CD4-positive, alpha-beta memory T cell (primary cell): ENCODE measurements around the gene SNX13. TPM values are rescaled to one million over a fixed set of nuclear protein-coding genes. Genes with fewer than 3 reads are reported as not detected.
A peak's percentile ranks its signal among the peaks of the same experiment; 100 is the strongest.

Experiments used
- CTCF ChIA-PET: fragments of 350-600 bp; sonication (Branson Sonifier 250); formaldehyde crosslinking; loops from one replicate; lab custom pipeline; 2021; ENCODE audit warnings: inconsistent platforms; ENCODE audit not compliant: partially characterized antibody; lab: Charles Lee
- POLR2A ChIA-PET: fragments of 350-600 bp; sonication (Branson Sonifier 250); formaldehyde crosslinking; loops from one replicate; lab custom pipeline; 2021; ENCODE audit not compliant: partially characterized antibody; lab: Charles Lee
- DNase-seq, 5 donors: peaks; one replicate each; pipeline versions ENCODE4 v3.0.0 to v3.0.0-alpha.2; 2020 to 2022; ENCODE audit warnings: mixed read lengths in 1 of 5
- H3K27ac ChIP-seq: one replicate; pipeline ENCODE4 v1.7.0; 2013; ENCODE audit warnings: low read depth, low read length
- H3K27me3 ChIP-seq: 2 replicates; pipeline ENCODE4 v1.7.0; 2013; ENCODE audit warnings: mild to moderate bottlenecking, low read length, moderate library complexity; ENCODE audit not compliant: insufficient read depth
- H3K36me3 ChIP-seq: 2 replicates; pipeline ENCODE4 v1.7.0; 2013; ENCODE audit warnings: mild to moderate bottlenecking, low read length, moderate library complexity; ENCODE audit not compliant: insufficient read depth
- H3K4me1 ChIP-seq: 2 replicates; pipeline ENCODE4 v1.7.0; 2013; ENCODE audit warnings: mild to moderate bottlenecking, low read length, moderate library complexity; ENCODE audit not compliant: insufficient read depth
- H3K4me3 ChIP-seq, 2 donors: one replicate each; pipeline ENCODE4 v1.7.0; 2013; ENCODE audit warnings: low read length in 2 of 2, mild to moderate bottlenecking in 1 of 2
- H3K9me3 ChIP-seq, 2 donors: one replicate each; pipeline ENCODE4 v1.7.0; 2013; ENCODE audit warnings: low read length in 2 of 2, control low read depth in 1 of 2; ENCODE audit not compliant: control insufficient read depth in 1 of 2
- H3K27ac Mint-ChIP-seq, 7 donors: one replicate each; pipeline ENCODE4 v1.8.0; 2020 to 2021; ENCODE audit warnings: mixed read lengths in 7 of 7, mild to moderate bottlenecking in 6 of 7, inconsistent platforms in 3 of 7, moderate library complexity in 3 of 7
- H3K27me3 Mint-ChIP-seq, 2 donors: one replicate each; pipeline ENCODE4 v1.8.0; 2020 to 2021; ENCODE audit warnings: mixed read lengths in 2 of 2
- H3K36me3 Mint-ChIP-seq, 2 donors: one replicate each; pipeline ENCODE4 v1.8.0; 2020 to 2021; ENCODE audit warnings: mixed read lengths in 2 of 2, inconsistent platforms in 1 of 2, mild to moderate bottlenecking in 1 of 2
- H3K4me1 Mint-ChIP-seq, 4 donors: one replicate each; pipeline ENCODE4 v1.8.0; 2020 to 2021; ENCODE audit warnings: mixed read lengths in 4 of 4, mild to moderate bottlenecking in 1 of 4
- H3K4me3 Mint-ChIP-seq, 8 donors: one replicate each; pipeline ENCODE4 v1.8.0; 2020 to 2021; ENCODE audit warnings: mixed read lengths in 8 of 8, mild to moderate bottlenecking in 7 of 8, moderate library complexity in 6 of 8, inconsistent platforms in 3 of 8
- H3K9me3 Mint-ChIP-seq, 8 donors: one replicate each; pipeline ENCODE4 v1.8.0; 2020 to 2021; ENCODE audit warnings: mixed read lengths in 8 of 8, mild to moderate bottlenecking in 5 of 8, inconsistent platforms in 3 of 8, moderate library complexity in 1 of 8
- intact Hi-C: fragments of 100-400 bp; cut with micrococcal nuclease; formaldehyde crosslinking; loops from one replicate; pipeline ENCODE4 v1.15.1; 2023
- polyA plus RNA-seq, 2 donors: library from polyadenylated mRNA; unstranded; fragments of 300-500 nt; fragmentation: Illumina TruSeq; gene quantifications; one replicate each; pipeline ENCODE4 v1.2.3, GENCODE V29; 2021
- total RNA-seq, 2 experiments: library from RNA; stranded (reverse); gene quantifications; one replicate each; pipeline ENCODE4 v1.2.3, GENCODE V29; 2021

Gene SNX13
- total and polyA plus RNA-seq, 4 experiments from 2014 or later = 10.1 to 36.0 (median 24.2) TPM

DNA sequence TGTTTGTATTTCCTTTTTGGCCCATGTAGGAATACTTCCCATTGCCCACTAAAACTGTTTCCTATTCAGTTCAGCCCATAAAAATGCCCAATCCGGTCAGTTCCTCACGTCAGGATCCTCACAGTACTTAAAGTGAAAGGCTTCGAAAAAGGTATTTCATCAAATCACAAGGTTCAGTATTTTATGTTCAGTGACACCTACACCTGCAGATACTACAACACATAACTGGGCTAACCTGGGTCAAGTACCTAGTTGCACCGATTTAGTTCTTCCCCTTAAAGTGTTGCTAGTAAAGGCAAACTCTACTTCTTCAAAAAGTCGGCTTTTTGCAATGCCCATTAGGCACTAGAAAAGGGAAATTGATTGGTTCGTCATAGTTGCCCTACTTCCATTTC is 1.1 kb downstream of the SNX13 start:
- DNase-seq = peak in 3 of 5 donors; percentile 6 to 10 (median 8)
- Histone ChIP-seq H3K9me3 (no peaks in the 10 kb centered on the region), H3K4me3 (peak overlapping the region; percentile 82 to 85), H3K27me3 (no peaks in the 10 kb centered on the region), H3K4me1 (peaks cover 49% of the 10 kb centered on the region), H3K27ac (peak overlapping the region; percentile 90), H3K36me3 (no peaks in the 10 kb centered on the region)
- Mint-ChIP-seq H3K9me3 (no peaks in the 10 kb centered on the region), H3K27ac (peak overlapping the region; percentile 89 to 99 (median 99)), H3K36me3 (peaks cover 4 to 18% of the 10 kb centered on the region in 2 donors), H3K4me3 (peak overlapping the region; percentile 89 to 99 (median 97)), H3K27me3 (no peaks in the 10 kb centered on the region), H3K4me1 (peaks cover 38 to 70% (median 53%) of the 10 kb centered on the region in 4 donors)
- POLR2A ChIA-PET = interaction anchor here (0.8 to 2.6 kb wide), 3 partner anchors 8 to 14 kb away, joined by 3 to 9 read pairs (median 3); no protein-coding TSS in a partner anchor
- intact Hi-C loops = no loop called here
- CTCF ChIA-PET = no interaction called here

DNA sequence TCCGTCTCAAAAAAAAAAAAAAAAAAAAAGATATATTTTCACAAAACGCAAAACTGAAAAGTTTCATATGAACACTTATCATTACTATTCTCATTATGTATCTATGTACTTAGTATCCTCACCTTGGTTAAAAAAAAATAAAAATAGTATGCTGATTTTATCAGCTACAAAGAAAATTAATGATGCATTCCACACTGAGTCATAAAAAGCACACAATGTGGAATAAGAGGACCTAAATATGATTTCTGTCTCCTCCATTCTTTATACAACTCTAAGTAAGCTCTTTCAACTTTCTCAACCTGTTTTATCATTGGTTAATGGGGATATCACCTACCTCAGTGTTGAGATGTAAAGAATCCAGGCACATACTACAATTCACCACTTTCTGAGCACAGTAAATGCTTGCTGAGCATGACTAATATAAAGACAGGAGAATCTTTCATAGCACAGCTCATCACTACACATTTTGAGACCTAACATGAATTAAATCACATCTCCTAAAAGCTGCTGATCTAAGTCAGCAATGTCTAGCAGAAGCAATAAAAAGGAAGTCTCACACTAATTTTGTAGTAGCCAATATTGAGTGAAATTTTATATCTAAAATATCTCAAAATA is 2.7 kb downstream of the SNX13 start:
- DNase-seq = no peak
- peak overlapping the region in 6 of 8 donors; percentile 89 to 99 (median 97) for H3K4me3 Mint-ChIP-seq

DNA sequence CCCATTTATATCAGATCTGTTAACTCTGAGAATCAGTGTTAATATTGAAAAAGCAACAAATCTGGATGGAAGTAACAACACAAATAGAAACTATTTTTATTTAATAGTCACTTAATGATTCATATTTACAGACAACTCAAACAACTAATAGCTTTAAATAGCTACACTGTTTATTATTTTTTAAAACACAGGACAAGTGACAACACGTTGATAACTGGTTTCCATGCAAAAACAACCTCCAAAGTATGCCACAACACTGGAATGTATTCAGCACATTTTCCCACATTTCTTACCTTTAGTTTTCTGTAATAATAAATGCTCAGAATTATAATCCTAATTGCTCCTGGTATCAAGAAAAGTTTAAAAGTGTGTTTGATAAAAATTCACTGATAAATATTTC is 4.0 kb downstream of the SNX13 start:
- Mint-ChIP-seq H3K4me1 (peaks cover 47 to 82% (median 66%) of the 10 kb centered on the region in 4 donors), H3K4me3 (peak overlapping the region in 2 of 8 donors; percentile 12 to 26), H3K27me3 (no peaks in the 10 kb centered on the region), H3K27ac (peak overlapping the region in 1 of 7 donors; percentile 36), H3K36me3 (peaks cover 4 to 22% of the 10 kb centered on the region in 2 donors), H3K9me3 (no peaks in the 10 kb centered on the region)
- Histone ChIP-seq H3K4me3 (no peak overlapping the region), H3K36me3 (no peaks in the 10 kb centered on the region), H3K4me1 (peaks cover 70% of the 10 kb centered on the region), H3K27ac (no peak overlapping the region), H3K9me3 (no peaks in the 10 kb centered on the region), H3K27me3 (no peaks in the 10 kb centered on the region)
- intact Hi-C loops = no loop called here
- ChIA-PET POLR2A (no interaction called here), CTCF (no interaction called here)
- no peak for DNase-seq

More for the DNA sequence above, 2.7 kb downstream of the SNX13 start:
- Histone ChIP-seq H3K9me3 (no peaks in the 10 kb centered on the region), H3K36me3 (no peaks in the 10 kb centered on the region), H3K4me1 (peaks cover 62% of the 10 kb centered on the region), H3K27me3 (no peaks in the 10 kb centered on the region), H3K4me3 (no peak overlapping the region), H3K27ac (no peak overlapping the region)
- intact Hi-C loops = no loop called here
- H3K36me3 Mint-ChIP-seq = peaks cover 4 to 21% of the 10 kb centered on the region in 2 donors
- H3K9me3 Mint-ChIP-seq = no peaks in the 10 kb centered on the region
- ChIA-PET POLR2A (interaction anchor here (0.8 to 0.9 kb wide), 2 partner anchors 9 to 11 kb away, joined by 3 read pairs; no protein-coding TSS in a partner anchor), CTCF (interaction anchor here (0.8 kb wide), 1 partner anchor 32 kb away, joined by 3 read pairs; no protein-coding TSS in a partner anchor)
- H3K4me1 Mint-ChIP-seq = peaks cover 46 to 82% (median 65%) of the 10 kb centered on the region in 4 donors
- H3K27ac Mint-ChIP-seq = peak overlapping the region in 3 of 7 donors; percentile 9 to 89 (median 33)
- H3K27me3 Mint-ChIP-seq = no peaks in the 10 kb centered on the region

DNA sequence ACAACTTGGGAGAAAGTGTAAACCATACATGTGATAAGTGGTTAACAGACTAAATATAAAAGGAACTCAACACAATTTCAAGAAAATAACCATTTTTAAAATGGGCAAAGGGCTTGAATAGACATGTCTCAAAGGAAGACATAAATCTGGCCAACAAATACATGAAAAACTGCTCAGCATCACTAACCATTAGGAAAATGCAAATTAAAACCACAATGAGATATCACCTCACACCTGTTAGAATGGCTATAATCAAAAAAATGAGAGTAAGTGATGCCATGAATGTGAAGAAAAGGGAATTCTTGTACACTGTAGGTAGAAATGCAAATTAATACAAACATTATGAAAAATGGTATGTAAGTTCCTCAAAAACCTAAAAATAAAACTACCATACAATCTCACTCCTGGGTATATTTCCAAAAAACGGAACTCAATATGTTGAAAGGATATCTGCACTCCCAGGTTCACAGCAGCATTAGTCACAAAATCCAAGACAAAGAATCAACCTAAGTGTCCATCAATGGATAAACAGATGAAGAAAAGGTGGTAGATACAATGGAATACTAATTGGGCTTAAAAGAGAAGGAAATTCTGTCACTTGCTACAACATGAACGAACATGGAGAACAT is 5.6 kb downstream of the SNX13 start:
- no peaks in the 10 kb centered on the region for H3K36me3 ChIP-seq
- Mint-ChIP-seq H3K4me3 (peak overlapping the region in 4 of 8 donors; percentile 22 to 60 (median 44)), H3K4me1 (peaks cover 50 to 87% (median 69%) of the 10 kb centered on the region in 4 donors), H3K9me3 (no peaks in the 10 kb centered on the region), H3K27me3 (no peaks in the 10 kb centered on the region), H3K36me3 (peaks cover 4 to 11% of the 10 kb centered on the region in 2 donors), H3K27ac (peak overlapping the region in 1 of 7 donors; percentile 69)
- no peak overlapping the region for H3K4me3 ChIP-seq
- H3K9me3 ChIP-seq = no peaks in the 10 kb centered on the region
- POLR2A ChIA-PET = no interaction called here
- no peak overlapping the region for H3K27ac ChIP-seq
- H3K27me3 ChIP-seq = no peaks in the 10 kb centered on the region
- CTCF ChIA-PET = no interaction called here
- H3K4me1 ChIP-seq = peaks cover 78% of the 10 kb centered on the region
- intact Hi-C loops = no loop called here
- no peak for DNase-seq

DNA sequence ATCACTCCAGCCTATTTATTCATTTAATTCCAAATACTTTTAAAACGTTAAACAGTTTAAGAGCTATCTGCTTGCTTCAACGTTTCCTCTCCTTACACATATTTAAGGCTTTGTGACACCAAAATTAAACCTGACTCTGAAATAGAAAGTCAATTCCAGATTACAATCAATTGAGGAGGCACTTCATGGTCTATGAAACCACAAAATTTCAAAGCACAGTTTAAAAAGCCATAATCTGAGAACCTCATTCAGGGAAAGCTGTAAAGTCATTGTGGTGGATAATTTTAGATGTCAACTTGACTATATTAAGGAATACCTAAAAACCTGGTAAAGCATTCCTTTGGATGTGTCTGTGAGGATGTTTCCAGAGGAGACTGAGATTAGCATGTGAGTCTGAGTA is 6.2 kb downstream of the SNX13 start:
- intact Hi-C loops = no loop called here
- Histone ChIP-seq H3K27ac (no peak overlapping the region), H3K36me3 (no peaks in the 10 kb centered on the region), H3K4me3 (no peak overlapping the region), H3K9me3 (no peaks in the 10 kb centered on the region), H3K27me3 (no peaks in the 10 kb centered on the region), H3K4me1 (peaks cover 76% of the 10 kb centered on the region)
- no peak overlapping the region for H3K27ac Mint-ChIP-seq
- no peaks in the 10 kb centered on the region for H3K9me3 Mint-ChIP-seq
- H3K36me3 Mint-ChIP-seq = peaks cover 4 to 7% of the 10 kb centered on the region in 2 donors
- CTCF ChIA-PET = no interaction called here
- peak in 3 of 5 donors; percentile 6 to 20 (median 13) for DNase-seq
- H3K4me1 Mint-ChIP-seq = peaks cover 47 to 86% (median 68%) of the 10 kb centered on the region in 4 donors
- H3K27me3 Mint-ChIP-seq = no peaks in the 10 kb centered on the region
- peak overlapping the region in 4 of 8 donors; percentile 34 to 71 (median 60) for H3K4me3 Mint-ChIP-seq
- POLR2A ChIA-PET = no interaction called here

DNA sequence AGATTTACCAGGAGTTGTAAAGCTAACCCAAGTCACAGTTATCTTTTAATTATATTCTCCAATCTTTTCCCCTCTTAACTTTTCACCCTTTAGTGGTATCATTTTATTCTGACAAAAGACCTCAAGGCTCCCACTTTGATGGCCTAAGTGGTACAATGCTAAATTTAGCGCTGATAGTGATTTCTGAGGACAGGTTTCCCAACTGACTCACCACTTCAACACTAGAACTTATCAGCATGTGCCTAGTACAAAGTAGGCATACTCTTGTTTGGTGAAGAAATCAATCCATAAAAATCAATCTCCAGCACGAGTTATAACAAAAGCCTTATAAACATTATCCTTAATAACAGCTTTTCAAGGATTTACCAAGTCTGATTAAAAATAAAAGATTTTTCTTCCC is 7.5 kb downstream of the SNX13 start:
- DNase-seq = no peak
- Histone ChIP-seq H3K4me3 (no peak overlapping the region), H3K36me3 (no peaks in the 10 kb centered on the region), H3K27me3 (no peaks in the 10 kb centered on the region), H3K9me3 (no peaks in the 10 kb centered on the region), H3K27ac (no peak overlapping the region), H3K4me1 (peaks cover 65% of the 10 kb centered on the region)
- CTCF ChIA-PET = no interaction called here
- Mint-ChIP-seq H3K4me1 (peaks cover 43 to 80% (median 63%) of the 10 kb centered on the region in 4 donors), H3K9me3 (no peaks in the 10 kb centered on the region), H3K4me3 (peak overlapping the region in 2 of 8 donors; percentile 13 to 40), H3K36me3 (peaks cover 4 to 7% of the 10 kb centered on the region in 2 donors), H3K27me3 (no peaks in the 10 kb centered on the region), H3K27ac (no peak overlapping the region)
- POLR2A ChIA-PET = no interaction called here
- intact Hi-C loops = no loop called here

DNA sequence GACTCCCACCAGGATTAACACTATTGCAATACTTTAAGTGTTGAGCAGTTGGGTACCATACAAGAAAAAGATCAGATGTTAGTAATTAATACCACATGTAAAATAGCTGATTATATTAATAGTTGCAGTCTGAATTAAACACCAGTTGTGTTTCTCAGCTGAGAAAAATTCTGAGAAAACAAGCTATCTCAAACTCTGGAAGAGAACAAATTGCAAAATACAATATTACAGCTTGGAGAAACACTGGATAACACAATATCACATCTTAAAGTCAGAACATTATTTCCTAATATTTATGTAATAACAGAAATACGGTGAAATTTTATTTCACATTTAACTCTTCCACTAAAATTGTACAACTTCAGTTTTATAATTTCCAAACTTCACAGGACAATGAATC is 9.2 kb downstream of the SNX13 start:
- intact Hi-C loops = no loop called here
- POLR2A ChIA-PET = interaction anchor here (1.1 kb wide), 1 partner anchor 9 kb away, joined by 3 read pairs; the partner anchor contains the start of gene SNX13
- H3K27ac Mint-ChIP-seq = no peak overlapping the region
- no peak for DNase-seq
- H3K27me3 Mint-ChIP-seq = no peaks in the 10 kb centered on the region
- Histone ChIP-seq H3K4me3 (no peak overlapping the region), H3K9me3 (no peaks in the 10 kb centered on the region), H3K27me3 (no peaks in the 10 kb centered on the region), H3K27ac (no peak overlapping the region), H3K36me3 (no peaks in the 10 kb centered on the region), H3K4me1 (peaks cover 61% of the 10 kb centered on the region)
- no peaks in the 10 kb centered on the region for H3K9me3 Mint-ChIP-seq
- peak overlapping the region in 3 of 8 donors; percentile 22 to 44 (median 38) for H3K4me3 Mint-ChIP-seq
- peaks cover 42 to 78% (median 62%) of the 10 kb centered on the region in 4 donors for H3K4me1 Mint-ChIP-seq
- CTCF ChIA-PET = no interaction called here
- H3K36me3 Mint-ChIP-seq = peaks cover 0 to 5% of the 10 kb centered on the region in 2 donors
